K562 (cell line): ENCODE measurements around the gene ATAD3C. TPM values are rescaled to one million over a fixed set of nuclear protein-coding genes. Genes with fewer than 3 reads are reported as not detected.

Experiments used
- ATF6 ChIP-seq: sonication (generic); formaldehyde crosslinking; IDR thresholded peaks from 2 replicates; pipeline ENCODE4 v1.4.0; 2020; ENCODE audit warnings: mild to moderate bottlenecking, missing genetic modification reagents
- CBX2 ChIP-seq: fragments of 200-600 bp; sonication (generic); IDR thresholded peaks from one replicate; pipeline ENCODE4 v1.6.1; 2012; ENCODE audit warnings: mild to moderate bottlenecking, low read length, inconsistent platforms; ENCODE audit not compliant: insufficient read depth, poor library complexity, severe bottlenecking
- CREB5 ChIP-seq: fragments of 250-450 bp; sonication (Bioruptor Pico); IDR thresholded peaks from 2 replicates; pipeline ENCODE4 v1.5.0; 2020; ENCODE audit warnings: mild to moderate bottlenecking
- NCOA2 ChIP-seq, 2 experiments: fragments of 450-650 bp; IDR thresholded peaks; 2 replicates each; pipeline ENCODE4 v1.6.1; 2018; ENCODE audit warnings: mild to moderate bottlenecking in 2 of 2, moderate library complexity in 1 of 2; ENCODE audit not compliant: partially characterized antibody in 2 of 2
- NELFE ChIP-seq: IDR thresholded peaks from 2 replicates; pipeline ENCODE4 v1.6.1; 2011; ENCODE audit warnings: mild to moderate bottlenecking; ENCODE audit not compliant: insufficient read depth, insufficient read length
- PRMT5 ChIP-seq: sonication (generic); formaldehyde crosslinking; IDR thresholded peaks from 2 replicates; pipeline ENCODE4 v1.5.0; 2020; ENCODE audit warnings: missing genetic modification reagents
- RHOXF2B ChIP-seq: fragments of 250-450 bp; sonication (Bioruptor Pico); conservative IDR thresholded peaks from 2 replicates; pipeline ENCODE4 v1.5.1; 2021
- RREB1 ChIP-seq: fragments of 250-450 bp; sonication (Bioruptor Pico); IDR thresholded peaks from 2 replicates; pipeline ENCODE4 v1.4.0; 2020
- SAFB ChIP-seq: fragments of 200-400 bp; formaldehyde crosslinking; IDR thresholded peaks from 2 replicates; pipeline ENCODE4 v1.6.1; 2017; ENCODE audit warnings: low read depth, low read length, borderline replicate concordance
- SOX6 ChIP-seq: fragments of 450-650 bp; IDR thresholded peaks from 2 replicates; pipeline ENCODE4 v1.6.1; 2014; ENCODE audit warnings: mild to moderate bottlenecking
- TBP ChIP-seq: optimal IDR thresholded peaks from 2 replicates; pipeline ENCODE3; 2011; ENCODE audit warnings: low read depth, low read length, improper control_type of control experiment
- THRB ChIP-seq: fragments of 450-650 bp; formaldehyde crosslinking; conservative IDR thresholded peaks from 2 replicates; pipeline ENCODE4 v1.4.0; 2022; ENCODE audit warnings: mild to moderate bottlenecking, missing genetic modification characterization
- ZNF277 ChIP-seq: fragments of 250-450 bp; sonication (Bioruptor Pico); IDR thresholded peaks from 2 replicates; pipeline ENCODE4 v1.8.0; 2022; ENCODE audit warnings: inconsistent platforms, mild to moderate bottlenecking, moderate library complexity, borderline replicate concordance
- polyA plus RNA-seq, 8 experiments: library from polyadenylated mRNA; depleted of rRNA in 4 of 8; stranded (reverse) in 5 of 8; unstranded in 3 of 8; fragments of >200 nt; fragmentation: Nextera tagmentation in 2 of 8; fragmentation: Illumina TruSeq in 1 of 8; extraction: Ambion mirVana in 2 of 8; extraction: Trizol in 1 of 8; gene quantifications; 2 replicates each; pipeline versions ENCODE4 v1.2.1 to v1.2.3, GENCODE V29; 2011 to 2014; ENCODE audit warnings: inconsistent platforms in 1 of 8, missing spikeins in 1 of 8
- total RNA-seq, 7 experiments: library from RNA; depleted of rRNA in 6 of 7; stranded (reverse); fragments of >200 nt in 6 of 7; fragmentation: Illumina TruSeq in 2 of 7; extraction: Trizol in 2 of 7; gene quantifications; 2 replicates each; pipeline versions ENCODE4 v1.2.1 to v1.2.3, GENCODE V29; 2011 to 2021; ENCODE audit warnings: low replicate concordance in 1 of 7

Gene ATAD3C
- total and polyA plus RNA-seq, 9 of the 15 experiments (the other 6 are each of a cell fraction or from before 2014, with no cell fraction given) = 0.03 to 0.18 TPM; not detected in 7

- TF ChIP-seq ZNF277 (no peak), NELFE (no peak), NCOA2 (IDR thresholded peaks at IDR 0.05; ENCODE audit: partially characterized antibody in 2 of 2) (no peak), RREB1 (CRISPR knock-in tag) (no peak), SOX6 (no peak), ATF6 (CRISPR knock-in tag) (no peak), RHOXF2B (no peak), TBP (no peak), PRMT5 (no peak), SAFB (peak; percentile 88), THRB (CRISPR knock-in tag) (no peak), CBX2 (no peak), CREB5 (CRISPR knock-in tag) (no peak)
Observed at GRCh38 chr1:1471389-1472052, 22.0 kb downstream of the ATAD3C start, which contains the start of gene ATAD3B (continued).
